ENCODE results near the gene PXMP2. TPM values are rescaled to one million over a fixed set of nuclear protein-coding genes. Genes with fewer than 3 reads are reported as not detected.

The PXMP2 gene
- total and polyA plus RNA-seq, 2 of the 8 experiments (the other 6 are each of a cell fraction or from before 2014, with no cell fraction given) = 13.8 to 15.1 TPM

DNA sequence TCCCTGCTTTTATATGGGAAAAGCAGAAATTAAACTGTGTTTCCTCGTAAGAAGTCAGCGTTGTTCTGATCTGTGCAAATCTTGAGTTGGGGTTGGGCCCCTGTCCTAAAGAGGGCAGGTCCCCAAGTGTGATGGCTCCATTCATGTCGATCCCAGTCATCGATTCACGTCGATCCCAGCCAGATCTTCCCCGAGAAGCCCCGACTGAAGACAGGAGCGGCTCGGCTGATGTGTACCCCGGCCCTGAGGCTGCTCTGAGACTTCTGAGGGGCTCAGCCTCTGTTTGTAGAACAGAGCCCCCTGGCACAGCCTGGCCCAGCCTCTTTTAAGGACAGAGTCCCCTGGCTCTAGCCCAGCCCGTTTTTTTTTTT, 32.6 kb downstream of the PXMP2 start:
- Histone ChIP-seq H3K36me3 (ENCODE audit: control insufficient read depth in 2 of 4, insufficient read depth in 4 of 4, low read length in 3 of 4) (peaks cover 20 to 60% (median 47%) of the 10 kb centered on the region in 4 experiments), H2AK5ac (ENCODE audit: low read depth, low read length) (no peak overlapping the region), H3K27ac (ENCODE audit: low read depth, low read length) (no peak overlapping the region), H2BK120ac (replicated peaks; ENCODE audit: low read depth, low read length) (no peak overlapping the region), H3K79me1 (ENCODE audit: low read depth, low read length) (no peaks in the 10 kb centered on the region; the same call in 1 of the 2 replicates), H4K91ac (replicated peaks; ENCODE audit: insufficient read length, low read length) (no peak overlapping the region), H3K79me2 (ENCODE audit: control insufficient read depth in 1 of 2, insufficient read depth in 2 of 2, low read length in 2 of 2) (no peaks in the 10 kb centered on the region), H3K23ac (ENCODE audit: insufficient read length) (no peak overlapping the region), H4K20me1 (replicated peaks in 1 of 2; ENCODE audit: control insufficient read depth in 1 of 2, insufficient read depth in 2 of 2, low read length in 2 of 2) (peaks cover 4 to 27% of the 10 kb centered on the region in 2 experiments), H2BK5ac (ENCODE audit: low read depth, low read length) (no peak overlapping the region), H3K27me3 (replicated peaks in 1 of 4; ENCODE audit: control insufficient read depth in 3 of 4, extremely low read depth in 1 of 4, insufficient read depth in 3 of 4, low read length in 3 of 4) (no peaks in the 10 kb centered on the region; a peak in 1 of 7 replicates), H2BK15ac (ENCODE audit: low read length) (no peak overlapping the region), H3K4me2 (ENCODE audit: insufficient read depth in 1 of 2, low read depth in 2 of 2, low read length in 2 of 2) (no peak overlapping the region), H3K23me2 (ENCODE audit: low read depth, low read length) (no peaks in the 10 kb centered on the region), H3K9me3 (ENCODE audit: insufficient read depth in 2 of 2, low read depth in 1 of 2, low read length in 1 of 2) (no peaks in the 10 kb centered on the region), H3K14ac (ENCODE audit: insufficient read length) (no peak overlapping the region), H3K4ac (replicated peaks; ENCODE audit: insufficient read length, low read depth, low read length) (no peak overlapping the region), H3K18ac (ENCODE audit: extremely low read depth, low read length) (no peak overlapping the region), H4K5ac (ENCODE audit: insufficient read length, low read depth, low read length) (no peak overlapping the region), H3K4me1 (replicated peaks in 1 of 4; ENCODE audit: control insufficient read depth in 3 of 4, insufficient read depth in 4 of 4, low read length in 3 of 4) (no peaks in the 10 kb centered on the region), H3K56ac (replicated peaks; ENCODE audit: insufficient read length, low read depth, low read length) (no peak overlapping the region), H3K4me3 (ENCODE audit: extremely low read depth in 1 of 4, insufficient read depth in 2 of 4, low read depth in 3 of 4, low read length in 4 of 4) (no peak overlapping the region), H2BK20ac (ENCODE audit: low read length) (no peak overlapping the region), H2BK12ac (ENCODE audit: low read depth, low read length) (no peak overlapping the region), H4K8ac (ENCODE audit: extremely low read depth, insufficient read depth, low read length) (no peak overlapping the region), H2AFZ (ENCODE audit: low read length) (no peak overlapping the region), H3K9ac (replicated peaks in 1 of 4; ENCODE audit: extremely low read depth in 1 of 4, low read depth in 3 of 4, low read length in 3 of 4) (no peak overlapping the region)
- ChIA-PET CTCF (ENCODE audit: partially characterized antibody) (interaction anchor here (1.0 kb wide), 1 partner anchor 35 kb away, joined by 3 read pairs; no protein-coding TSS in a partner anchor), POLR2A (ENCODE audit: partially characterized antibody) (interaction anchor here (0.9 to 5.7 kb wide), 3 partner anchors 9 to 61 kb away, joined by 3 to 21 read pairs (median 3); partner anchors contain the start of gene PGAM5)
- DNase-seq (ENCODE audit: low read depth in 1 of 2, low spot score in 2 of 2) = no peak
- no peak for FAIRE-seq
- WGBS, 2 experiments (ENCODE audit: extremely low coverage in 1 of 2, insufficient coverage in 1 of 2, insufficient read length in 1 of 2, insufficient replicate concordance in 2 of 2, low coverage in 1 of 2, low lambda C conversion rate in 2 of 2, missing lambda C conversion rate in 1 of 2) = 92% methylated on average over 12 of the region's 12 CpGs; no CpG with 5 or more reads in 1 of the 2 experiments
- no peak for TF ChIP-seq CHD2 (IDR thresholded peaks at IDR 0.05; ENCODE audit: low read length)
- no peak for TF ChIP-seq SRF (IDR thresholded peaks at IDR 0.05; ENCODE audit: low read depth, low read length)
- TF ChIP-seq TBP (IDR thresholded peaks at IDR 0.05; ENCODE audit: low read depth, low read length) = no peak
- TF ChIP-seq HDAC2 (IDR thresholded peaks at IDR 0.05; ENCODE audit: borderline replicate concordance in 1 of 2, low read depth in 2 of 2, low read length in 2 of 2) = no peak
- TF ChIP-seq SIX5 (IDR thresholded peaks at IDR 0.05; ENCODE audit: low read depth, low read length) = no peak
- TF ChIP-seq MAFK (IDR thresholded peaks at IDR 0.05; ENCODE audit: low read depth, low read length) = no peak
- TF ChIP-seq KDM1A (IDR thresholded peaks at IDR 0.05; ENCODE audit: borderline replicate concordance, low read length) = no peak
- TF ChIP-seq NANOG (IDR thresholded peaks at IDR 0.05; ENCODE audit: insufficient read depth, low read depth, low read length, poor library complexity, severe bottlenecking) = no peak
- no peak for TF ChIP-seq BRCA1 (IDR thresholded peaks at IDR 0.05; ENCODE audit: low read depth, low read length)
- no peak for TF ChIP-seq POLR2A (IDR thresholded peaks at IDR 0.05; ENCODE audit: control extremely low read depth in 1 of 2, low read depth in 2 of 2, low read length in 2 of 2)
- TF ChIP-seq GABPA (IDR thresholded peaks at IDR 0.05; ENCODE audit: borderline replicate concordance, insufficient read depth, low read length) = no peak
- no peak for TF ChIP-seq BACH1 (IDR thresholded peaks at IDR 0.05; ENCODE audit: low read length)
- no peak for TF ChIP-seq KDM5A (IDR thresholded peaks at IDR 0.05; ENCODE audit: low read length)
- no peak for TF ChIP-seq HDAC6 (IDR thresholded peaks at IDR 0.05; ENCODE audit: low read depth, low read length)
- no peak for TF ChIP-seq CTBP2 (IDR thresholded peaks at IDR 0.05; ENCODE audit: borderline replicate concordance, insufficient read depth, insufficient read length, low read length)
